HG02981 (cell line): ENCODE data around the gene CIZ1.
"Not testable (repeated sequence)": the region's sequence is repeated elsewhere in the genome, so short reads cannot be mapped to it uniquely, and the experiment has no call there.

ENCODE experiments used
- ATAC-seq: cut with Tn5 transposase; IDR thresholded peaks from one replicate; pipeline ENCODE4 v1.9.1; 2021; ENCODE audit warnings: mild to moderate bottlenecking, moderate library complexity; ENCODE audit not compliant: unreplicated experiment

Gene CIZ1

GRCh38 chr9:128149001-128149701, 42.2 kb downstream of the CIZ1 start, which contains the start of gene LCN2:
TSS of gene LCN2 (plus strand) at chr9:128149453. CDS start at chr9:128149526, 73 bp downstream.
- ATAC-seq = no peak

- no peak for ATAC-seq
Observed at GRCh38 chr9:128148509-128149000, 42.8 kb downstream of the CIZ1 start.

GRCh38 chr9:128146591-128147120, 44.7 kb downstream of the CIZ1 start:
- ATAC-seq = no peak

GRCh38 chr9:128145951-128146351, 45.4 kb downstream of the CIZ1 start:
- ATAC-seq = no peak

- ATAC-seq = no peak
Observed at GRCh38 chr9:128145536-128145935, 45.8 kb downstream of the CIZ1 start.

- no peak for ATAC-seq
Observed at GRCh38 chr9:128144239-128145181, 46.9 kb downstream of the CIZ1 start.

- ATAC-seq = no peak
Observed at GRCh38 chr9:128143525-128144238, 47.7 kb downstream of the CIZ1 start.

GRCh38 chr9:128142596-128142995, 48.8 kb downstream of the CIZ1 start:
- no peak for ATAC-seq

GRCh38 chr9:128142061-128142460, 49.3 kb downstream of the CIZ1 start:
- no peak for ATAC-seq

GRCh38 chr9:128141604-128142003, 49.8 kb downstream of the CIZ1 start:
- no peak for ATAC-seq

GRCh38 chr9:128139621-128140020, 51.8 kb downstream of the CIZ1 start:
- no peak for ATAC-seq

GRCh38 chr9:128138001-128138400, 53.4 kb downstream of the CIZ1 start:
- no peak for ATAC-seq

- no peak for ATAC-seq
Observed at GRCh38 chr9:128136816-128137793, 54.3 kb downstream of the CIZ1 start.

GRCh38 chr9:128135561-128135960, 55.8 kb downstream of the CIZ1 start:
- not testable (repeated sequence) for ATAC-seq

GRCh38 chr9:128132139-128132538, 59.2 kb downstream of the CIZ1 start:
- not testable (repeated sequence) for ATAC-seq

- ATAC-seq = not testable (repeated sequence)
Observed at GRCh38 chr9:128131346-128131745, 60.0 kb downstream of the CIZ1 start.

- not testable (repeated sequence) for ATAC-seq
Observed at GRCh38 chr9:128130651-128131050, 60.7 kb downstream of the CIZ1 start.

GRCh38 chr9:128129976-128130590, 61.3 kb downstream of the CIZ1 start:
- not testable (repeated sequence) for ATAC-seq
